NK-92 (cell line): Measurements from ENCODE around the gene PLA2G4C.

Experiments used
- DNase-seq: peaks from one replicate; lab custom pipeline; 2025; ENCODE audit not compliant: unreplicated experiment; lab: John Stamatoyannopoulos, UW

PLA2G4C gene

DNA sequence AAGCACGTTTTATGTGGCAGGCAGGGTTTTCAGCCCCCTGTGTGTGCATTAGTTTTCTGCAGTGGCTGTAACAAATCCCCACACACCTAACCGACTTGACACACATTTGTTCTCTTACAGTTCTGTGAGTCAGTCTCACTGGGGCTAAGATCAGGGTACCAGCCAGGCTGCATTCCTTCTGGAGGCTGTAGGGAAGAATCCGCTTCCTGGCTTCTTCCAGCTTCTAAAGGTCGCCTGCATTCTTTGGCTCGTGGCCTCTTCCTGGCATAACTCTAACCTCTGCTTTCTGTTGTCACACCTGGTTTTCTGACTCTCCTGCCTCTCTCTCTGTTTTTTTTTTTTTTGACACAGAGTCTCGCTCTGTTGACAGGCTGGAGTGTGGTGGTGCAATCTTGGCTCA, 109.8 kb downstream of the PLA2G4C start:
- no peak for DNase-seq

DNA sequence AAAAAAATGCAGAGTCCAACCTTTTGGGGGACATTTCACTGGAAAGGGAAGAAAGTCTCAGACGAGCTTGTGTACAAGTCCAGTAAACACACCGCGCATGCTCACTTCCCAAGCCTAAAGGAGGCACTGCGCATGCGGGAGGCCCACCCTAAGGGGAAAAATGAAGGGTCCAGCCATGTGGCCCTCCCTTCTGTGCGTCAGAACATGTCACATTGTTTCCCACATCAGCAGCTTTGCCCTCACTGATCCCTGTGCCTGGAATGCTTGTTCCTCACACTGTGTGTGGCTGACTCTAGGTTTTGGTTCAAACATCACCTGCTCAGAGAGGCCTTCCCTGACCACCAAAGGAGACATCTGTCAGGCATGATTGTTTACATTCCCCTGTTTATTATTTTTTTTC, 111.8 kb downstream of the PLA2G4C start:
- DNase-seq, result no peak
